Measurements from ENCODE around the gene PODXL2. TPM values are rescaled to one million over a fixed set of nuclear protein-coding genes. Genes with fewer than 3 reads are reported as not detected.

The PODXL2 gene
- polyA plus RNA-seq, 1 donor from 2014 or later, result 9.1 TPM

GRCh38 chr3:127712881-127713771 lies 84.1 kb downstream of the PODXL2 start:
- Mint-ChIP-seq H3K4me1 (no peaks in the 10 kb centered on the region), H3K36me3 (no peaks in the 10 kb centered on the region), H3K27ac (no peak overlapping the region), H3K9me3 (no peaks in the 10 kb centered on the region), H3K27me3 (no peaks in the 10 kb centered on the region), H3K4me3 (no peak overlapping the region)

DNA sequence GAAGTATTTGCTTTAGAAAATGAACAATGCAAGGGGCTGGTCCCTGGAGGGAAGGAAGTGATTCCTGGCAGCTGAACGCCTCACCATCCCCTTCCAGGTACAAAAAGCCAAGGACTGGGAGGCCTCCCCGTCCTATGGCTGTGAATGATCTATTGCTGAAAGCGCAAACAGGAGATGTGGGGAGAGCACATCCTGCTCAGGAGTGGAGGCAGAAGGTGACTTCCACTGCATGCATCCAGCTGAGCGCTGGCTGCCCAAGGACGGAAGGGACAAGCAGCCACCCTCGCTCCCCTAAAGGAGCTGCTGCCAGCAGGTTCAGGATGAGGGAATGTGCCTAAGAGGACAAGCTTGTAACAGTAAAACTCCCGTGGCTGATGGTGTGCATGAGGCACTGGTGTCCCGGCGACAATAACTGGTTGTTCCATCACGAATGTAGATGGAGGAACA lies 85.2 kb downstream of the PODXL2 start:
- no peak overlapping the region for H3K27ac Mint-ChIP-seq
- no peaks in the 10 kb centered on the region for H3K27me3 Mint-ChIP-seq
- no peak overlapping the region for H3K4me3 Mint-ChIP-seq
- no peaks in the 10 kb centered on the region for H3K4me1 Mint-ChIP-seq
- H3K9me3 Mint-ChIP-seq, result no peaks in the 10 kb centered on the region
- H3K36me3 Mint-ChIP-seq, result no peaks in the 10 kb centered on the region

- H3K9me3 Mint-ChIP-seq, result no peaks in the 10 kb centered on the region
- H3K4me1 Mint-ChIP-seq, result no peaks in the 10 kb centered on the region
- no peak overlapping the region for H3K4me3 Mint-ChIP-seq
- H3K27ac Mint-ChIP-seq, result no peak overlapping the region
- H3K36me3 Mint-ChIP-seq, result no peaks in the 10 kb centered on the region
- H3K27me3 Mint-ChIP-seq, result no peaks in the 10 kb centered on the region
Observed at GRCh38 chr3:127714866-127715265, 85.9 kb downstream of the PODXL2 start.

- Mint-ChIP-seq H3K9me3 (no peaks in the 10 kb centered on the region), H3K36me3 (peaks cover 2% of the 10 kb centered on the region), H3K4me3 (no peak overlapping the region), H3K27me3 (no peaks in the 10 kb centered on the region), H3K4me1 (no peaks in the 10 kb centered on the region), H3K27ac (no peak overlapping the region)
Observed at GRCh38 chr3:127715532-127715931, 86.5 kb downstream of the PODXL2 start.

DNA sequence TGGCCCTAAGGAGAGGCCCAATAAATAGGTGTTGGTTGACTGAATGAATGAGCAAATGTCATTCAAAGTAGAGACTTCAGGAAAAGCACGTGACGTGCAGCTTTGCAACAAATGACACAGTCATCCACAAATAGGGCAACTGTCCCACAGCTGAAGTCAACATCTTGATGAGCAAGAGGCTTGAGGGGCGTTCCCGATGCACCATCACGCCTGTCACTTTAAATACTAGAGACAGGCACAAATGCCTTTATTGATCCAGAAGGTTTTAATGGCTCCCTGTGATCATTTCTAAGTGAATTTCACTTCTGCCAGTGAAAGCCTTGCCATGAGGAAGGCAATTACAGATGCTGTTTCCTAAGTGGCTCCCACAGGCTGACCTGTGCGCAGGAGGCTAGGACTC lies 87.4 kb downstream of the PODXL2 start:
- Mint-ChIP-seq H3K4me1 (no peaks in the 10 kb centered on the region), H3K9me3 (no peaks in the 10 kb centered on the region), H3K27me3 (no peaks in the 10 kb centered on the region), H3K4me3 (no peak overlapping the region), H3K36me3 (peaks cover 3% of the 10 kb centered on the region), H3K27ac (no peak overlapping the region)

DNA sequence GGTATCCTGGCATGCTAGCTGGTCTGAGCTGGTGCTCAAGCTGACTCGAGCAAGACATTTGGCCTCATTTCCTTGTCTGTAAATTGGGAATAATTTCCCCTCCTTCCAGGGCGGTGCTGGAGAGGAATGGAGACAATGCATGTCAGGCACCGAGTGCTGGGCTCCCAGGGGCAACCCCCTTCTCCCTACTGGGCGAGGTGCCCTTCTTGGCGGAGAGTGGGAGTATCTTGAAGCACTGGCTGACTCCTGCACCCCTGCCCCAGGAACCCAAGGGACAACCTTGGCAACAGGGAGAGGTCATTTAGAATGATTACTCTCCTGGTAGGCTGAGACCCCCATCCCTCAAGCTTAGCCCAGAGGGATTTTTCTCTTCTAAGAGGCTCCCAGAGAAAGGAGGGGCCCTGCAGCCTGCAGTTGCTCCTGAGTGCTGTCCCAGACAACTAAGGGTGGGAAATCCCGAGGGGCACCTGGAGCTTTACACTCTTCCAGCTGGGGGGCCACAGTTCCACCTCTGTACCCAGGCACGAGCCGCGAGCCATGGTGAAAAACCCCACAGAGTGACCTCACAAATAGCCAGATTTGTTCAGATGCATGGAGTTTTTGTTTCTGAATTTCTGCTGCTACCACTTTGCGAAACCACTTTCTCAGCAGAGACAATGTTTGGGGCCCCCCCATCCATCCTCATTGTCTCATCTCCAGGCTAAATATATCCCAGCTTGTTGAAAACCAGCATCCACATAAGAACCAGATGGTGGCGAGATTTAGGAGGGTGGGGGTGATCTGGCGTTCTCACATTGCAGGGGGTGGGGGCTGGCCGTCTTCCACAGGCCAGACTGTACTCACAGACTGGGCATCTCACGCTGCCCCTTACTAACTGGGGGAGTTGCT lies 88.6 kb downstream of the PODXL2 start:
- no peaks in the 10 kb centered on the region for H3K27me3 Mint-ChIP-seq
- peaks cover 3% of the 10 kb centered on the region for H3K36me3 Mint-ChIP-seq
- no peak overlapping the region for H3K27ac Mint-ChIP-seq
- no peaks in the 10 kb centered on the region for H3K4me1 Mint-ChIP-seq
- no peaks in the 10 kb centered on the region for H3K9me3 Mint-ChIP-seq
- no peak overlapping the region for H3K4me3 Mint-ChIP-seq

DNA sequence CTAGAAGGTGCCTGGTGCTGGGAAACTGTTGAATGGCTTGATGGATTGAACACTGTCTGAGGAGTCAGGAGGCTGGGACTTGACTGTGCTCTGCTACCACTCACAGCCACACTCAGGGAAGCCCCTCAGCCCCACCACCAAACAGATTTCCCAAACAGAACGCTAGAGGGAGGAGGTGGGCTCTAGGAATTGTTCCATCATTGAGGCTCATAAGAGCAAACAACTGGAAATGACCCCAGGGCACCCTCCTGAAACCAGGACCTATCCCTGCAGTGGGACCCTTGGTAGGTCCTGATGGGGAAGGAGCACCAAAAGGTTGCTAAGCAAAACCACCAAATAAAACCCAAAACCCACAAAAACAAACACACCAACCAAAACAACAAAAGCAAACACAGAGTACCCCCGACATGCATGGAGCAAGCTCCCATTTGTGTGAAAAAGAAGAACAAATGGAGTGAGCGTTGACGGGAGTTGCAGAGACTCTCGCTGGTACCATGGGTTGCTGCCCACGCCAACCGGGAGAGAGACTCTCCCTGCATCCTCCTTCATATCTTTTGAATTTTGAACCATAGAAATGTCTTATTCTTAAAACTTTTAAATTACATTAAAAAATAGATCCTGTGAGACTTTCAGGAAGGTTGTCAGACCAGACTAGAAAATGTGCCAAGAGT lies 89.4 kb downstream of the PODXL2 start:
- no peak overlapping the region for H3K4me3 Mint-ChIP-seq
- peaks cover 3% of the 10 kb centered on the region for H3K36me3 Mint-ChIP-seq
- no peak overlapping the region for H3K27ac Mint-ChIP-seq
- H3K27me3 Mint-ChIP-seq, result no peaks in the 10 kb centered on the region
- no peaks in the 10 kb centered on the region for H3K4me1 Mint-ChIP-seq
- no peaks in the 10 kb centered on the region for H3K9me3 Mint-ChIP-seq

DNA sequence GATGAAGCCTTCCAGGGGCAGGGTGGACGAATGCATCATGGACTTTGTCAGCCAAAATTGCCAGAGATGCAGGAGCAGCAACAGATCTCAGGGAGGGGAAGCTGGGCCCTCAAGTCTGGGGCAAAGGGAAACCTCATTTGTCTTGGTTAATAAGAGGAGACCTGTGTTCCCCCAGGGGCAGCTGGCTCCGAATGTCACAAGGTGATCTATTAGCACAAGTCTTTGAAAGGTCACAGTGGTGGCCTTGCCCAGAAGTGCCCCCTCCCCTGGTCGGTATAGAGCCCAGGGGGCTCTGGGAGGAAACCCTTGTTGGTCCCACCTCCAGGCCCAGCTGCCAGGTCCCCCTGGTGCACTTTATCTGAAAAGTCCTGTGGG lies 89.9 kb downstream of the PODXL2 start:
- H3K9me3 Mint-ChIP-seq, result no peaks in the 10 kb centered on the region
- peak overlapping the region in 1 of 4 donors; percentile 49 for H3K4me3 Mint-ChIP-seq
- H3K27me3 Mint-ChIP-seq, result no peaks in the 10 kb centered on the region
- no peaks in the 10 kb centered on the region for H3K4me1 Mint-ChIP-seq
- no peak overlapping the region for H3K27ac Mint-ChIP-seq
- peaks cover 3% of the 10 kb centered on the region for H3K36me3 Mint-ChIP-seq

DNA sequence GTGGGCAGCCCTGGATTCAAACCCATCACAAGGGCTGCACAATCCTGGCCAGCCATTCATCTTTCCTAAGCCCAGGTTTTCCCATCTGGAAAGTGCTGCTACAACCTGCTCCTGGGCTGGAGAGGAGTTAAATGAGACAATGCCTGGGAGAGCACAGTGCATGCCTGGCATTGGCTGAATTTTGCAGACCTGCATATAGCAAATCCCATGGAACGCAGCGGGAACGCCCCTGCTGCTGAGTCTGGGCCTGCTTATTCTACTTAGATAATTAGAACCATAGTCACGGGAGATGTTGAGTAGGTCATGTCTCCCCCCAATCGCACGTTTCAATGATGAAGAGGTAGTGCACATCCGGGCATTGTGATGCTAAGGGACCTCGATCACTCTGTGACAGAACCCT lies 90.4 kb downstream of the PODXL2 start:
- H3K4me1 Mint-ChIP-seq, result no peaks in the 10 kb centered on the region
- H3K9me3 Mint-ChIP-seq, result no peaks in the 10 kb centered on the region
- H3K36me3 Mint-ChIP-seq, result peaks cover 3% of the 10 kb centered on the region
- H3K27me3 Mint-ChIP-seq, result no peaks in the 10 kb centered on the region
- H3K27ac Mint-ChIP-seq, result no peak overlapping the region
- H3K4me3 Mint-ChIP-seq, result no peak overlapping the region

DNA sequence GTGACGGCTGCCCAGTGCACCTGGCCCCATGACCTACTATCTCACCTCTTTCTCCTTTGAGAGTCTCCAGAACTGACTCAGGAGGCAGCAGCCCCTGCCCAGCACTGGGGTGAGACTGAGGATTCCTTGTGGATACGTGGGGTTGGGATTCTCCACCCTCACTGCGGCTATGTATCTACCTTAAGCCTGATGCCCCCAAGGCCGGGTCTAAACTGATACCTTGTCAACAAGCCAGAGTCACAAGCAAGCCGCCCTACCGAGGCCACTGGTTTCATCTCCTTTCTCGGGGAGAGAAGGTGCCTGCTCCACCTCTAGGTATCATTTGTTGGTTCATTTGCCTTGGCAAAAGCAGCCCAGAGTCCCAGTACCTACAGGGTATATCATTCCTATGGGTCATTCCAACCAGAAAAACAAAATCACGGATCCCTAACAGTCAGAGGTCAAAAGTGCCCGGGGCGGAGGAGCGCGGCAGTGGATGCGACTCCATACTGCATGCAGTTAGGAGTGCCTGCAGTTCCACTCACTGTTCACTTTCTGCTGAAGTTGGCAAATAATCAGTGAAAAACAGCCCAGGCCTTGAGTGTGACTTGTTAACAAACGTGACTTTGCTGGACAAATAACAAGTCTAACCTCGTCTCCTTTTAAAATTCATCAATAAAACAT lies 91.3 kb downstream of the PODXL2 start:
- Mint-ChIP-seq H3K27me3 (no peaks in the 10 kb centered on the region), H3K27ac (no peak overlapping the region), H3K4me1 (peaks cover 0 to under 1% (median 0%) of the 10 kb centered on the region in 3 donors), H3K4me3 (no peak overlapping the region), H3K36me3 (peaks cover 3% of the 10 kb centered on the region), H3K9me3 (no peaks in the 10 kb centered on the region)

- Mint-ChIP-seq H3K4me1 (peaks cover 0 to 5% (median 0%) of the 10 kb centered on the region in 3 donors), H3K27ac (peak overlapping the region in 1 of 3 donors; percentile 16), H3K27me3 (no peaks in the 10 kb centered on the region), H3K36me3 (peaks cover 3% of the 10 kb centered on the region), H3K4me3 (no peak overlapping the region), H3K9me3 (peaks cover 0 to 2% (median 0%) of the 10 kb centered on the region in 3 donors)
Observed at GRCh38 chr3:127720985-127721935, 92.3 kb downstream of the PODXL2 start.

DNA sequence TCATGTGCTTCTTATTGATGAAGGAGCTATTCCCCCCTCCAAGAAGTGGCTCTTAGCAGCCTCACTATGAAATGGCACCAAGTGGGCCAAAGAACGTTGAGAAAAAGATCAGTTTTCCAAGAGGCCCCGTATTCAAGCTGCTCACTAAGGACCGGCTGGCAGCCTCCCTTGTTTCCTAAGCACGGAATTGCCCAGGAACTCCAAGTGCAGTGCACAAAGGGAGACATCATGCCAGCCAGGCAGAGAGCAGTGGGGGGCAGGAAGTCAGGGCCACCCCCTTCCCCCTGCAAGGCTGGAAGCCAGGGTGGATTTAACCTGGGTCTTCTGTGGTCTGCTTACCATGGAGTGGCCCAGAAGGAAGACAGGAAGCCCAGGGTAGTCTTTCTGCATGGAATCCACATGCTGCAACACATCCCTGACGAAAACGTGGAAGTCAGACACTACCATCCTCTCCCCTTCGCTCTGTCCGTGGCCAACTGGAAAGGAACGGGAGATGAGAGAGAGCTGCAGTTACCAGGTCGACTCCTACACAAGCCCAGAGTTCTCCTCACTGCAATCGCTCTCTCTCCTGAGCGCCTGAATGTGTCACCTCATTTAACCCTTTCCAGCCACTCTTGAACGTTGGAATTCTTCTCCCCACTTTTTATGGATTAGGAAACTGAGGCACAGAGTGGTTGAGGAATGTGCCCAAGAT lies 93.3 kb downstream of the PODXL2 start:
- H3K27me3 Mint-ChIP-seq, result no peaks in the 10 kb centered on the region

More for the DNA sequence above, 93.3 kb downstream of the PODXL2 start:
- Mint-ChIP-seq H3K36me3 (peaks cover 3% of the 10 kb centered on the region), H3K4me3 (no peak overlapping the region), H3K4me1 (peaks cover 0 to 5% (median 0%) of the 10 kb centered on the region in 3 donors), H3K9me3 (peaks cover 0 to 2% (median 0%) of the 10 kb centered on the region in 3 donors), H3K27ac (no peak overlapping the region)
